ENCODE data around the gene TRIO.
A peak's percentile ranks its signal among the peaks of the same experiment; 100 is the strongest.

The TRIO gene

DNA sequence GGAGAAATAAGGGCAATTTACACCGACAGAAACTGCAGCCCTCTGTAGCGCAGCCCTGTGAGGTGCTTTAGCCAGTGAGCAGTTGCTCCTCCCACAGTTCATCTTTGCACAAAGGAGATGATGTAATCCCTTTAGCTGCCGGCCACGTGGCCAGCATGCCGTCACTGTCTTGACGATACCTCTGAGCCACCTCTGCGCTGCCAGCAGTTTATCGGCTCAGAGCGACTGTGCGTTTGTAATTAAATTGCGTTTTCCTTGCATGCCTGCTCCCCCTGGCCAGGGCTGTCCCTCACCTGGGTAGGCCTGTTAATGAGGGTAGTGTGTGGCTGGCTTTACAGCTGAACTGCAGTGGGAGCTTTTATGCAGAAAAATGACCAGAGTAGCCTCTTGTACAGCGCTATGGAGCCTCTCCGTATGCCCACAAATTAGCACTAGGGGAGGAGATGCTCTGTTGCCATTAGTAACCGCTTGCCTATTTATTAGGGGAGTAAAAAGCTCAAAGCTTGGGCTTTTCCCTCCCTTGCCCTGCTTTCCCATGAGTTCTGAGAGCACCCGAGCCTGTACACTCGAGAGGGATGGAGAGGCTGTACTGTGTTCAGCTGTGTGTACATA, 107.0 kb downstream of the TRIO start (continued):
- TF ChIP-seq ZNF214 (tag by site-specific recombination; IDR thresholded peaks at IDR 0.05; ENCODE audit: borderline replicate concordance) (no peak), ZNF664 (tag by site-specific recombination; IDR thresholded peaks at IDR 0.05) (no peak), ZNF658 (tag by site-specific recombination; IDR thresholded peaks at IDR 0.05) (no peak), ZBTB48 (tag by site-specific recombination; IDR thresholded peaks at IDR 0.05) (no peak), ZNF132 (tag by site-specific recombination; IDR thresholded peaks at IDR 0.05; ENCODE audit: borderline replicate concordance) (no peak), ZNF768 (tag by site-specific recombination; IDR thresholded peaks at IDR 0.05) (no peak), ZNF610 (tag by site-specific recombination; IDR thresholded peaks at IDR 0.05; ENCODE audit: borderline replicate concordance) (peak; percentile 67; the same call in 1 of the 2 replicates), ZBTB8A (tag by site-specific recombination; IDR thresholded peaks at IDR 0.05) (peak; percentile 65), ZNF423 (tag by site-specific recombination; IDR thresholded peaks at IDR 0.05) (no peak), ZNF391 (tag by site-specific recombination; IDR thresholded peaks at IDR 0.05; ENCODE audit: borderline replicate concordance, low read depth) (no peak), ZNF555 (tag by site-specific recombination; conservative IDR thresholded peaks at IDR 0.05) (no peak), ZFHX2 (tag by site-specific recombination; conservative IDR thresholded peaks at IDR 0.05) (peak; percentile 41; the same call in 1 of the 2 replicates), ZNF624 (tag by site-specific recombination; IDR thresholded peaks at IDR 0.05) (no peak), ZNF175 (tag by site-specific recombination; IDR thresholded peaks at IDR 0.05) (no peak), KLF10 (tag by site-specific recombination; IDR thresholded peaks at IDR 0.05) (no peak), ZNF221 (tag by site-specific recombination; IDR thresholded peaks at IDR 0.05; ENCODE audit: borderline replicate concordance) (no peak), ZNF792 (tag by site-specific recombination; IDR thresholded peaks at IDR 0.05) (no peak), GLIS2 (tag by site-specific recombination; IDR thresholded peaks at IDR 0.05) (no peak), ZNF266 (tag by site-specific recombination; IDR thresholded peaks at IDR 0.05; ENCODE audit: low read depth) (no peak), ZNF530 (tag by site-specific recombination; IDR thresholded peaks at IDR 0.05; ENCODE audit: low read depth) (no peak)
- TF ChIP-seq, protein P1, sequence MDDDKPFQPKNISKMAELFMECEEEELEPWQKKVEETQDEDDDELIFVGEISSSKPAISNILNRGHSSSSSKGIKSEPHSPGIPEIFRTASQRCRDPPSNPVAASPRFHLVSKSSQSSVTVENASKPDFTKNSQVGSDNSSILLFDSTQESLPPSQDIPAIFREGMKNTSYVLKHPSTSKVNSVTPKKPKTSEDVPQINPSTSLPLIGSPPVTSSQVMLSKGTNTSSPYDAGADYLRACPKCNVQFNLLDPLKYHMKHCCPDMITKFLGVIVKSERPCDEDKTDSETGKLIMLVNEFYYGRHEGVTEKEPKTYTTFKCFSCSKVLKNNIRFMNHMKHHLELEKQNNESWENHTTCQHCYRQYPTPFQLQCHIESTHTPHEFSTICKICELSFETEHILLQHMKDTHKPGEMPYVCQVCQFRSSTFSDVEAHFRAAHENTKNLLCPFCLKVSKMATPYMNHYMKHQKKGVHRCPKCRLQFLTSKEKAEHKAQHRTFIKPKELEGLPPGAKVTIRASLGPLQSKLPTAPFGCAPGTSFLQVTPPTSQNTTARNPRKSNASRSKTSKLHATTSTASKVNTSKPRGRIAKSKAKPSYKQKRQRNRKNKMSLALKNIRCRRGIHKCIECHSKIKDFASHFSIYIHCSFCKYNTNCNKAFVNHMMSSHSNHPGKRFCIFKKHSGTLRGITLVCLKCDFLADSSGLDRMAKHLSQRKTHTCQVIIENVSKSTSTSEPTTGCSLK (tag by site-specific recombination; IDR thresholded peaks at IDR 0.05) = no peak
- TF ChIP-seq, protein P2, sequence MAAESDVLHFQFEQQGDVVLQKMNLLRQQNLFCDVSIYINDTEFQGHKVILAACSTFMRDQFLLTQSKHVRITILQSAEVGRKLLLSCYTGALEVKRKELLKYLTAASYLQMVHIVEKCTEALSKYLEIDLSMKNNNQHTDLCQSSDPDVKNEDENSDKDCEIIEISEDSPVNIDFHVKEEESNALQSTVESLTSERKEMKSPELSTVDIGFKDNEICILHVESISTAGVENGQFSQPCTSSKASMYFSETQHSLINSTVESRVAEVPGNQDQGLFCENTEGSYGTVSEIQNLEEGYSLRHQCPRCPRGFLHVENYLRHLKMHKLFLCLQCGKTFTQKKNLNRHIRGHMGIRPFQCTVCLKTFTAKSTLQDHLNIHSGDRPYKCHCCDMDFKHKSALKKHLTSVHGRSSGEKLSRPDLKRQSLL (tag by site-specific recombination; IDR thresholded peaks at IDR 0.05) = no peak
- TF ChIP-seq, protein P3, sequence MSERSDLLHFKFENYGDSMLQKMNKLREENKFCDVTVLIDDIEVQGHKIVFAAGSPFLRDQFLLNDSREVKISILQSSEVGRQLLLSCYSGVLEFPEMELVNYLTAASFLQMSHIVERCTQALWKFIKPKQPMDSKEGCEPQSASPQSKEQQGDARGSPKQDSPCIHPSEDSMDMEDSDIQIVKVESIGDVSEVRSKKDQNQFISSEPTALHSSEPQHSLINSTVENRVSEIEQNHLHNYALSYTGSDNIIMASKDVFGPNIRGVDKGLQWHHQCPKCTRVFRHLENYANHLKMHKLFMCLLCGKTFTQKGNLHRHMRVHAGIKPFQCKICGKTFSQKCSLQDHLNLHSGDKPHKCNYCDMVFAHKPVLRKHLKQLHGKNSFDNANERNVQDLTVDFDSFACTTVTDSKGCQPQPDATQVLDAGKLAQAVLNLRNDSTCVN (tag by site-specific recombination; optimal IDR thresholded peaks at IDR 0.05) = no peak
- TF ChIP-seq, protein P4, sequence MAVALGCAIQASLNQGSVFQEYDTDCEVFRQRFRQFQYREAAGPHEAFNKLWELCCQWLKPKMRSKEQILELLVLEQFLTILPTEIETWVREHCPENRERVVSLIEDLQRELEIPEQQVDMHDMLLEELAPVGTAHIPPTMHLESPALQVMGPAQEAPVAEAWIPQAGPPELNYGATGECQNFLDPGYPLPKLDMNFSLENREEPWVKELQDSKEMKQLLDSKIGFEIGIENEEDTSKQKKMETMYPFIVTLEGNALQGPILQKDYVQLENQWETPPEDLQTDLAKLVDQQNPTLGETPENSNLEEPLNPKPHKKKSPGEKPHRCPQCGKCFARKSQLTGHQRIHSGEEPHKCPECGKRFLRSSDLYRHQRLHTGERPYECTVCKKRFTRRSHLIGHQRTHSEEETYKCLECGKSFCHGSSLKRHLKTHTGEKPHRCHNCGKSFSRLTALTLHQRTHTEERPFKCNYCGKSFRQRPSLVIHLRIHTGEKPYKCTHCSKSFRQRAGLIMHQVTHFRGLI (tag by site-specific recombination; IDR thresholded peaks at IDR 0.05) = no peak
- TF ChIP-seq, protein P5, sequence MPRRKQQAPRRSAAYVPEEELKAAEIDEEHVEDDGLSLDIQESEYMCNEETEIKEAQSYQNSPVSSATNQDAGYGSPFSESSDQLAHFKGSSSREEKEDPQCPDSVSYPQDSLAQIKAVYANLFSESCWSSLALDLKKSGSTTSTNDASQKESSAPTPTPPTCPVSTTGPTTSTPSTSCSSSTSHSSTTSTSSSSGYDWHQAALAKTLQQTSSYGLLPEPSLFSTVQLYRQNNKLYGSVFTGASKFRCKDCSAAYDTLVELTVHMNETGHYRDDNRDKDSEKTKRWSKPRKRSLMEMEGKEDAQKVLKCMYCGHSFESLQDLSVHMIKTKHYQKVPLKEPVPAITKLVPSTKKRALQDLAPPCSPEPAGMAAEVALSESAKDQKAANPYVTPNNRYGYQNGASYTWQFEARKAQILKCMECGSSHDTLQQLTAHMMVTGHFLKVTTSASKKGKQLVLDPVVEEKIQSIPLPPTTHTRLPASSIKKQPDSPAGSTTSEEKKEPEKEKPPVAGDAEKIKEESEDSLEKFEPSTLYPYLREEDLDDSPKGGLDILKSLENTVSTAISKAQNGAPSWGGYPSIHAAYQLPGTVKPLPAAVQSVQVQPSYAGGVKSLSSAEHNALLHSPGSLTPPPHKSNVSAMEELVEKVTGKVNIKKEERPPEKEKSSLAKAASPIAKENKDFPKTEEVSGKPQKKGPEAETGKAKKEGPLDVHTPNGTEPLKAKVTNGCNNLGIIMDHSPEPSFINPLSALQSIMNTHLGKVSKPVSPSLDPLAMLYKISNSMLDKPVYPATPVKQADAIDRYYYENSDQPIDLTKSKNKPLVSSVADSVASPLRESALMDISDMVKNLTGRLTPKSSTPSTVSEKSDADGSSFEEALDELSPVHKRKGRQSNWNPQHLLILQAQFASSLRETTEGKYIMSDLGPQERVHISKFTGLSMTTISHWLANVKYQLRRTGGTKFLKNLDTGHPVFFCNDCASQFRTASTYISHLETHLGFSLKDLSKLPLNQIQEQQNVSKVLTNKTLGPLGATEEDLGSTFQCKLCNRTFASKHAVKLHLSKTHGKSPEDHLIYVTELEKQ (tag by site-specific recombination; IDR thresholded peaks at IDR 0.05; ENCODE audit: borderline replicate concordance) = 0 out of 2 replicates have a peak, but pooled peaks have one; percentile 10
- TF ChIP-seq, protein P6, sequence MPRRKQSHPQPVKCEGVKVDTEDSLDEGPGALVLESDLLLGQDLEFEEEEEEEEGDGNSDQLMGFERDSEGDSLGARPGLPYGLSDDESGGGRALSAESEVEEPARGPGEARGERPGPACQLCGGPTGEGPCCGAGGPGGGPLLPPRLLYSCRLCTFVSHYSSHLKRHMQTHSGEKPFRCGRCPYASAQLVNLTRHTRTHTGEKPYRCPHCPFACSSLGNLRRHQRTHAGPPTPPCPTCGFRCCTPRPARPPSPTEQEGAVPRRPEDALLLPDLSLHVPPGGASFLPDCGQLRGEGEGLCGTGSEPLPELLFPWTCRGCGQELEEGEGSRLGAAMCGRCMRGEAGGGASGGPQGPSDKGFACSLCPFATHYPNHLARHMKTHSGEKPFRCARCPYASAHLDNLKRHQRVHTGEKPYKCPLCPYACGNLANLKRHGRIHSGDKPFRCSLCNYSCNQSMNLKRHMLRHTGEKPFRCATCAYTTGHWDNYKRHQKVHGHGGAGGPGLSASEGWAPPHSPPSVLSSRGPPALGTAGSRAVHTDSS (tag by site-specific recombination; IDR thresholded peaks at IDR 0.05) = no peak
- TF ChIP-seq, protein P7, sequence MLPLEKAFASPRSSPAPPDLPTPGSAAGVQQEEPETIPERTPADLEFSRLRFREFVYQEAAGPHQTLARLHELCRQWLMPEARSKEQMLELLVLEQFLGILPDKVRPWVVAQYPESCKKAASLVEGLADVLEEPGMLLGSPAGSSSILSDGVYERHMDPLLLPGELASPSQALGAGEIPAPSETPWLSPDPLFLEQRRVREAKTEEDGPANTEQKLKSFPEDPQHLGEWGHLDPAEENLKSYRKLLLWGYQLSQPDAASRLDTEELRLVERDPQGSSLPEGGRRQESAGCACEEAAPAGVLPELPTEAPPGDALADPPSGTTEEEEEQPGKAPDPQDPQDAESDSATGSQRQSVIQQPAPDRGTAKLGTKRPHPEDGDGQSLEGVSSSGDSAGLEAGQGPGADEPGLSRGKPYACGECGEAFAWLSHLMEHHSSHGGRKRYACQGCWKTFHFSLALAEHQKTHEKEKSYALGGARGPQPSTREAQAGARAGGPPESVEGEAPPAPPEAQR (tag by site-specific recombination; IDR thresholded peaks at IDR 0.05) = no peak
